ENCODE data around the gene ZC3H4. TPM values are rescaled to one million over a fixed set of nuclear protein-coding genes. Genes with fewer than 3 reads are reported as not detected.
A peak's percentile ranks its signal among the peaks of the same experiment; 100 is the strongest.

Gene ZC3H4
- total RNA-seq, 4 donors from 2014 or later, result 16.4 to 26.2 (median 20.1) TPM

DNA sequence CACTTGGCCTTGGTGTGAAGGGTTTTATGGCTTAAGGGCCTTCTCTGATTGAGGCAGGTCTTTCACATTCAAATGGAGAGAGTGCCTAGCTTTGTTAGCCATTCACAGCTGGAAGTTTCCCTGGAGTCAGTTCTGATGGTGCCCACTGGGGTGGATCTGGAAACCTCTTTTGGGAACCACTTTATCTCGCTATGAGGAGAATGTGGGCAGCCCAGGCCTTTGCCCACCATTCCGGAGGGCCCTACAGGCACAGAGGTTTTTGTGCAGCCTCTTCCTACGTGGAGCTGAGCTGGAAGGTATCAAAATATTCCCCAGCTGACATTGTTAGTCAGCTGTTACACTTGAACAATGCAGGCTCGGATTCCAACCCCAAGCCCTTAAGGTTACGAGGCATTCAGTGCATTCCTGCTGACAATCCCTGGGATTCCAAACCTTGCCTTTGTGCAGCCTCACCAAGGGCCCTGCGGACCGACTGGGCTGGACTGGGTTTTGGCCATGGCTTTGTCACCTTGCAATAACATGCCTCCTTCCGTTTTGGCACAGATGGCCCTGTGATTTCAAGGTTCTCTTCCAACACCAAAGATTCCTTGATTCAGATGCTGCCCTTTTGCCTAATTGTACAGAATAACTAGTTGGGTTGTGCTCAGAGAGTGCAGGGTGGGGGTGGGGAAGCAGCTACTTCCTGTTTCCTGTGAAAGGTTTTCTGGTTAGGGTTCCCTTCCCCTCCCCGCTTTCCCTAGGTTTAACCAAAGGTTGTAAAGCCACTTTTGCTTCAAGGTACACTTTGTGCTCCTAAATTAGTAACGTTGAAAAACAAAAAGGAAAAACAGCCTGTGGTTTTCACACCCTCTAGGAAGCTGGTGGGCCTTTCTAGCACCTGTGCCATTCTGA lies 44.1 kb upstream of the ZC3H4 start:
- intact Hi-C loops (cut with DNase I), result no loop called here
- H3K27me3 ChIP-seq, result no peaks in the 10 kb centered on the region
- no peaks in the 10 kb centered on the region for H3K9me3 ChIP-seq
- 33 to 39% methylated on average over 9 to 10 of the region's 10 CpGs for WGBS, 2 donors
- DNase-seq, result no peak
- TF ChIP-seq, protein P1, sequence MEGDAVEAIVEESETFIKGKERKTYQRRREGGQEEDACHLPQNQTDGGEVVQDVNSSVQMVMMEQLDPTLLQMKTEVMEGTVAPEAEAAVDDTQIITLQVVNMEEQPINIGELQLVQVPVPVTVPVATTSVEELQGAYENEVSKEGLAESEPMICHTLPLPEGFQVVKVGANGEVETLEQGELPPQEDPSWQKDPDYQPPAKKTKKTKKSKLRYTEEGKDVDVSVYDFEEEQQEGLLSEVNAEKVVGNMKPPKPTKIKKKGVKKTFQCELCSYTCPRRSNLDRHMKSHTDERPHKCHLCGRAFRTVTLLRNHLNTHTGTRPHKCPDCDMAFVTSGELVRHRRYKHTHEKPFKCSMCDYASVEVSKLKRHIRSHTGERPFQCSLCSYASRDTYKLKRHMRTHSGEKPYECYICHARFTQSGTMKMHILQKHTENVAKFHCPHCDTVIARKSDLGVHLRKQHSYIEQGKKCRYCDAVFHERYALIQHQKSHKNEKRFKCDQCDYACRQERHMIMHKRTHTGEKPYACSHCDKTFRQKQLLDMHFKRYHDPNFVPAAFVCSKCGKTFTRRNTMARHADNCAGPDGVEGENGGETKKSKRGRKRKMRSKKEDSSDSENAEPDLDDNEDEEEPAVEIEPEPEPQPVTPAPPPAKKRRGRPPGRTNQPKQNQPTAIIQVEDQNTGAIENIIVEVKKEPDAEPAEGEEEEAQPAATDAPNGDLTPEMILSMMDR (IDR thresholded peaks at IDR 0.05), result peak in 3 of 6 experiments; percentile 7 to 26 (median 20)
- TF ChIP-seq POLR2A (IDR thresholded peaks at IDR 0.05), result no peak
- H3K4me3 ChIP-seq, result peak overlapping the region in 1 of 4 donors; percentile 3
- peaks cover 31 to 84% (median 56%) of the 10 kb centered on the region in 3 donors for H3K4me1 ChIP-seq
- peak overlapping the region; percentile 75 to 88 (median 84) for H3K27ac ChIP-seq
- peaks cover 0 to 61% (median 0%) of the 10 kb centered on the region in 3 donors for H3K36me3 ChIP-seq

DNA sequence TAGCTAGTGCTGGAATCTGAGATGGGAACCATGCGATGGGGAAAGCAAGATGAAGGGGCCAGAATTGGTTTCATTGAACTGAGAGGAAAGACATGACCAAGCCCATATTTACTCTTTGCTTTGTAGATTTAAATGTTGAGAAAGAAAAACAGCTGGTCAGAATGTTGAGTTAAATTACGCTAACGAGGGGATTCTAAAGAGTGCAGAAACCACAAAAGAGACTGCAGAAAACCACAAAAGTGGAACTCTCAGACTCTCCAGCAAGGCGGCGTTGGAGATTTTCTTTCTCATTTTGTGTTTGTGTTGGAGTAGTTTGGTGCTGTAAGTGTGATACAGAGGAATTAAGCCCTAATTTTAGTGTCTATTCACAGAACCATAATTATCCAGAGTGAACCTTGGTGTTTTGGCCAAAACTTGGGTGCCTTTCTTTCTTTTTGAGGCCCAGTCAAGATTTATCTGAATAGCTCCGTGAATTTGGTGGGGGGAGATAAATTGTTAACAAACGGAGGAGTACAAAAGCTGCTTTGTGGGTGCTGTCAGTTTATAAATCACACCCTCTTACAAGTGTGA lies 43.4 kb upstream of the ZC3H4 start:
- DNase-seq, result no peak
- H3K27ac ChIP-seq, result peak overlapping the region; percentile 75 to 88 (median 84)
- intact Hi-C loops (cut with DNase I), result no loop called here
- peaks cover 0 to 61% (median 0%) of the 10 kb centered on the region in 3 donors for H3K36me3 ChIP-seq
- H3K9me3 ChIP-seq, result no peaks in the 10 kb centered on the region
- TF ChIP-seq, protein P1 (IDR thresholded peaks at IDR 0.05), result no peak
- TF ChIP-seq POLR2A (IDR thresholded peaks at IDR 0.05), result no peak
- peaks cover 33 to 82% (median 60%) of the 10 kb centered on the region in 3 donors for H3K4me1 ChIP-seq
- 37 to 42% methylated on average over 7 of the region's 7 CpGs for WGBS, 2 donors
- H3K27me3 ChIP-seq, result no peaks in the 10 kb centered on the region
- no peak overlapping the region for H3K4me3 ChIP-seq

DNA sequence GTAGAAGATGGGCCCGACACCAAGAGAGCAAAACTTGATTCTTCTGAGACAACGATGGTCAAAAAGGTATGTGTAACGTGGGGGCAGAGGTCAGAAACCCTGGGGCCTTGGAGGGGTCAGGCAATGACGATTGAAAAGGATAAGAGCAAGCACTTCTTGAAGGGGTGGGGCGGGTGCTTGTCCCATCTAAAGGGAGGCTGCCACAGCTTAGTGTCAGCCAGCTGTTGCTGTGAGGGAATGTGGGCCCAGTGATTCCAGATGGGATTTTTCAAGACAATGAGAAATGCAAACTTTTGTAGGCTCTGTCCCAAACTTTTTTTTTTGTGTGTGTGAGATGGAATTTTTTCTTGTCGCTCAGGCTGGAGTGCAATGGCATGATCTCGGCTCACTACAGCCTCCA lies 41.6 kb upstream of the ZC3H4 start:
- Histone ChIP-seq H3K4me3 (no peak overlapping the region), H3K27me3 (no peaks in the 10 kb centered on the region), H3K27ac (peak overlapping the region; percentile 57 to 85 (median 70)), H3K36me3 (peaks cover 0 to 62% (median 0%) of the 10 kb centered on the region in 3 donors), H3K4me1 (peaks cover 37 to 95% (median 74%) of the 10 kb centered on the region in 3 donors), H3K9me3 (no peaks in the 10 kb centered on the region)
- WGBS, 2 donors, result 61 to 70% methylated on average over 5 to 7 of the region's 7 CpGs
- TF ChIP-seq, protein P1 (IDR thresholded peaks at IDR 0.05), result no peak
- no peak for TF ChIP-seq POLR2A (IDR thresholded peaks at IDR 0.05)
- intact Hi-C loops (cut with DNase I), result no loop called here
- no peak for DNase-seq

DNA sequence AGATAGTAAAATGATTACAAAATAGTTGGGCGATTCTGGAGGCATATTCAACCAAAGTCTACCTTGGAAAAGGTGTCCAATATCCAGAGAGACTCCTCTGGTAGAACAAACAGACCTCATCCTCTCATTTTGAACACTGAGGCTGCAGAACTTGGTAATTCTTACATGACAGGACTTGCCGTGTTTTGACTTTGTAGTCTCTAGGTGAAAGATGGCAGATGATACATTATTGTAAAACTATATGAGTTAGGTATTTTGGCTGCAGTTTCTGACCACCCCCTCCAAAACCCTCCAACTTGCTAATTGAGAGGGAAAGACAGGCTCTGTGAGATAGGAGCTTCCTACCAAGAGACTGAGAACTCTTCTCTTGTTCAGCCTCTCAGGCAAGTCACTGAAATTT lies 39.7 kb upstream of the ZC3H4 start:
- Histone ChIP-seq H3K27me3 (no peaks in the 10 kb centered on the region), H3K36me3 (peaks cover 0 to 65% (median 0%) of the 10 kb centered on the region in 3 donors), H3K27ac (peak overlapping the region; percentile 57 to 85 (median 67)), H3K9me3 (no peaks in the 10 kb centered on the region), H3K4me3 (no peak overlapping the region), H3K4me1 (peaks cover 24 to 88% (median 65%) of the 10 kb centered on the region in 3 donors)
- WGBS, 2 donors, result 37 to 53% methylated on average over 2 of the region's 2 CpGs
- TF ChIP-seq, protein P1 (IDR thresholded peaks at IDR 0.05), result no peak
- TF ChIP-seq POLR2A (IDR thresholded peaks at IDR 0.05), result no peak
- intact Hi-C loops (cut with DNase I), result loop anchor here (5.0 kb wide), 1 partner anchor 89 kb away; no protein-coding TSS in a partner anchor
- no peak for DNase-seq

DNA sequence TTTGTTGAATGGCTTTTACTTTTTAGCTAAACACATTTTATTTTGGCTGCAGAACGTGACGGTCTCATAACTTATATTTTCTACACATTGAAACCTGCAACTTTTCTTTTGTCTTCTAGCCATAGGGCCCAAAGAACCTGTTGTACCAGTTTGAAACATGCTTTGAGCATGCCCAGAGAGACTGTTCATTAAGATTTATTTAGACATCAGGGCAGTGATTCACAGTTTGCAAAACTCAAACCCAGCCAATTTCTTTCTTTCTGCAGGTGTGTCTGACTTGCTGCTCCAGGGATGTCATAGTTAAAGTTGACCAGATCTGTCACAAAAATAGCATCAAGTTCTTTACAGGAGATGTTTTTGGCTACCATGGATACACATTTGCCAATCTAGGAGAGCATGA lies 39.1 kb upstream of the ZC3H4 start:
- no peak for DNase-seq
- H3K36me3 ChIP-seq, result peaks cover 0 to 71% (median 0%) of the 10 kb centered on the region in 3 donors
- WGBS, 2 donors, result 33 to 45% methylated on average over 2 of the region's 2 CpGs
- no peak for TF ChIP-seq POLR2A (IDR thresholded peaks at IDR 0.05)
- TF ChIP-seq, protein P1 (IDR thresholded peaks at IDR 0.05), result peak in 1 of 6 experiments; percentile 7
- no peak overlapping the region for H3K4me3 ChIP-seq
- no peaks in the 10 kb centered on the region for H3K9me3 ChIP-seq
- peaks cover 18 to 82% (median 59%) of the 10 kb centered on the region in 3 donors for H3K4me1 ChIP-seq
- peak overlapping the region; percentile 57 to 85 (median 72) for H3K27ac ChIP-seq
- H3K27me3 ChIP-seq, result no peaks in the 10 kb centered on the region
- intact Hi-C loops (cut with DNase I), result loop anchor here (5.0 kb wide), 1 partner anchor 90 kb away; no protein-coding TSS in a partner anchor
